HCT116 (cell line): Measurements from ENCODE around the gene CNTNAP2. TPM values are rescaled to one million over a fixed set of nuclear protein-coding genes. Genes with fewer than 3 reads are reported as not detected.

Source experiments
- ATAC-seq: fragments of 200-7000 bp; cut with Tn5 transposase; 2 replicates; pipeline ENCODE4 v1.9.1; 2020; ENCODE audit warnings: mild to moderate bottlenecking, moderate library complexity
- BruUV-seq: library from RNA; stranded (reverse); fragments of 400-500 nt; replicated peaks from 2 replicates; lab custom pipeline; 2021; lab: Mats Ljungman, UMichigan
- CTCF ChIA-PET: fragments of 300-600 bp; sonication (Branson Sonifier 250); formaldehyde crosslinking; loops from one replicate; lab custom pipeline; 2021; ENCODE audit warnings: antibody characterized with exemption; lab: Charles Lee
- POLR2A ChIA-PET: fragments of 300-600, 350-600 bp; sonication (Branson Sonifier 250); formaldehyde crosslinking; loops from one replicate; lab custom pipeline; 2021; ENCODE audit warnings: antibody characterized with exemption; lab: Charles Lee
- RAD21 ChIA-PET, 2 experiments: fragments of 300-600 bp; sonication (Branson Sonifier 250); formaldehyde crosslinking; loops; one replicate each; lab custom pipeline; 2023; ENCODE audit warnings: low total read pairs in 2 of 2; ENCODE audit not compliant: uncharacterized antibody in 2 of 2, unreplicated experiment in 2 of 2, low non-redundant PET in 1 of 2; lab: Charles Lee
- DNase-seq: peaks from one replicate; pipeline ENCODE4 v3.0.0-alpha.2; 2010; ENCODE audit warnings: low read depth, low spot score
- H2AFZ ChIP-seq: fragments of 200-600 bp; shearing (Covaris generic), sonication (generic); 2 replicates; pipeline ENCODE4 v1.6.1; 2017; ENCODE audit warnings: low read depth, mixed run types, mixed read lengths, antibody characterized with exemption, low read length; ENCODE audit not compliant: poor library complexity, severe bottlenecking
- H3K27ac ChIP-seq: 2 replicates; pipeline ENCODE4 v1.5.1; 2012; ENCODE audit warnings: low read depth, low read length
- H3K27me3 ChIP-seq: fragments of 200-600 bp; sonication (generic); 2 replicates; pipeline ENCODE4 v1.6.1; 2016; ENCODE audit warnings: mixed run types, low read length, mixed read lengths; ENCODE audit not compliant: insufficient read depth
- H3K36me3 ChIP-seq, 2 experiments: fragments of 200-500 bp in 1 of 2; fragments of 200-600 bp in 1 of 2; sonication (Bioruptor generic) in 1 of 2; sonication (generic) in 1 of 2; 2 replicates each; pipeline versions ENCODE4 v1.5.1 to v1.6.1; 2014 to 2016; ENCODE audit warnings: low read length in 2 of 2, inconsistent platforms in 1 of 2, mixed read lengths in 1 of 2, mixed run types in 1 of 2; ENCODE audit not compliant: insufficient read depth in 2 of 2, control insufficient read depth in 1 of 2
- H3K4me1 ChIP-seq, 2 experiments: fragments of 200-600 bp in 1 of 2; sonication (generic) in 1 of 2; 2 replicates each; pipeline versions ENCODE4 v1.5.1 to v1.6.1; 2012 to 2017; ENCODE audit warnings: low read length in 2 of 2, inconsistent platforms in 1 of 2, mild to moderate bottlenecking in 1 of 2, mixed read lengths in 1 of 2, mixed run types in 1 of 2, moderate library complexity in 1 of 2; ENCODE audit not compliant: insufficient read depth in 2 of 2, control insufficient read depth in 1 of 2
- H3K4me2 ChIP-seq: fragments of 200-600 bp; sonication (generic); 2 replicates; pipeline ENCODE4 v1.6.1; 2017; ENCODE audit warnings: mixed run types, low read length, mixed read lengths
- H3K4me3 ChIP-seq, 2 experiments: fragments of 200-600 bp in 1 of 2; sonication (generic) in 1 of 2; replicated peaks in 1 of 2; 2 replicates each; pipeline ENCODE4 v1.5.1; 2011 to 2016; ENCODE audit warnings: low read length in 2 of 2, control low read depth in 1 of 2, low read depth in 1 of 2, mild to moderate bottlenecking in 1 of 2, mixed read lengths in 1 of 2, mixed run types in 1 of 2
- H3K79me2 ChIP-seq: fragments of 200-600 bp; sonication (generic); 2 replicates; pipeline ENCODE4 v1.6.1; 2017; ENCODE audit warnings: mild to moderate bottlenecking, mixed run types, low read length, moderate library complexity, mixed read lengths; ENCODE audit not compliant: insufficient read depth
- H3K9ac ChIP-seq: fragments of 200-600 bp; sonication (generic); 2 replicates; pipeline ENCODE4 v1.6.1; 2016; ENCODE audit warnings: low read length, mixed read lengths
- H3K9me2 ChIP-seq: fragments of 200-600 bp; sonication (generic), shearing (Covaris generic); 2 replicates; pipeline ENCODE4 v1.6.1; 2017; ENCODE audit warnings: mixed run types, mild to moderate bottlenecking, moderate library complexity; ENCODE audit not compliant: insufficient read depth
- H3K9me3 ChIP-seq, 2 experiments: fragments of 200-500 bp in 1 of 2; fragments of 200-600 bp in 1 of 2; sonication (Bioruptor generic) in 1 of 2; sonication (generic) in 1 of 2; 2 replicates each; pipeline ENCODE4 v1.6.1; 2014 to 2017; ENCODE audit warnings: low read length in 2 of 2, mixed read lengths in 2 of 2, inconsistent platforms in 1 of 2, low read depth in 1 of 2, mild to moderate bottlenecking in 1 of 2, mixed run types in 1 of 2, moderate library complexity in 1 of 2; ENCODE audit not compliant: control insufficient read depth in 1 of 2, insufficient read depth in 1 of 2
- H4K20me1 ChIP-seq: fragments of 200-600 bp; sonication (generic), shearing (Covaris generic); 2 replicates; pipeline ENCODE4 v1.6.1; 2017; ENCODE audit warnings: mixed run types, mild to moderate bottlenecking, moderate library complexity; ENCODE audit not compliant: insufficient read depth
- ATF3 ChIP-seq: IDR thresholded peaks from 2 replicates; pipeline ENCODE4 v1.6.1; 2012
- CEBPB ChIP-seq: IDR thresholded peaks from 2 replicates; pipeline ENCODE4 v1.6.1; 2012; ENCODE audit warnings: low read depth
- CTCF ChIP-seq, 3 experiments: fragments of 200-600 bp in 1 of 3; sonication (generic) in 1 of 3; IDR thresholded peaks in 2 of 3; conservative IDR thresholded peaks in 1 of 3; 2 replicates each; pipeline ENCODE4 v1.5.1; 2012 to 2017; ENCODE audit warnings: low read depth in 2 of 3, low read length in 2 of 3, antibody characterized with exemption in 1 of 3, borderline replicate concordance in 1 of 3, control low read depth in 1 of 3, mild to moderate bottlenecking in 1 of 3, mixed read lengths in 1 of 3, mixed run types in 1 of 3, moderate library complexity in 1 of 3; ENCODE audit not compliant: insufficient read depth in 1 of 3
- ELF1 ChIP-seq: IDR thresholded peaks from 2 replicates; pipeline ENCODE4 v1.6.1; 2012; ENCODE audit warnings: low read depth, borderline replicate concordance
- EZH2phosphoT487 ChIP-seq: fragments of 200-600 bp; IDR thresholded peaks from 2 replicates; pipeline ENCODE4 v1.6.1; 2018; ENCODE audit warnings: antibody characterized with exemption, borderline replicate concordance
- FOSL1 ChIP-seq: IDR thresholded peaks from 2 replicates; pipeline ENCODE4 v1.6.1; 2012; ENCODE audit warnings: low read depth
- POLR2A ChIP-seq: IDR thresholded peaks from 2 replicates; pipeline ENCODE4 v1.7.0; 2011; ENCODE audit warnings: borderline replicate concordance; ENCODE audit not compliant: insufficient read depth, insufficient read length; ENCODE audit errors: extremely low read depth
- SRF ChIP-seq: IDR thresholded peaks from 2 replicates; pipeline ENCODE4 v1.6.1; 2012; ENCODE audit warnings: low read depth
- TCF7L2 ChIP-seq: IDR thresholded peaks from 2 replicates; pipeline ENCODE4 v1.7.0; 2011; ENCODE audit warnings: borderline replicate concordance, inconsistent platforms; ENCODE audit not compliant: insufficient read depth, insufficient read length; ENCODE audit errors: extremely low read depth
- ZNF274 ChIP-seq: fragments of 200-500 bp; sonication (Bioruptor generic); IDR thresholded peaks from 2 replicates; pipeline ENCODE4 v1.6.1; 2014; ENCODE audit warnings: mild to moderate bottlenecking, low read depth, low read length, inconsistent platforms
- intact Hi-C: fragments of 100-400 bp; cut with micrococcal nuclease; formaldehyde crosslinking; loops from 2 replicates; pipeline ENCODE4 v1.10.0; 2022
- total RNA-seq: library from RNA; stranded (reverse); gene quantifications from one replicate; pipeline ENCODE4 v1.2.1, GENCODE V29; 2021; ENCODE audit not compliant: unreplicated experiment
- TF ChIP-seq, protein P1 (sequence below): IDR thresholded peaks from 2 replicates; pipeline ENCODE4 v1.6.1; 2011; ENCODE audit warnings: mild to moderate bottlenecking, low read length, moderate library complexity; ENCODE audit not compliant: insufficient replicate concordance; ENCODE audit errors: extremely low read depth
- TF ChIP-seq, protein P2 (sequence below): IDR thresholded peaks from 2 replicates; pipeline ENCODE4 v1.6.1; 2012

CNTNAP2 gene
- total RNA-seq, 1 experiment from 2014 or later, result 0.37 TPM

- no peaks in the 10 kb centered on the region for H3K36me3 ChIP-seq
- no peaks in the 10 kb centered on the region for H3K79me2 ChIP-seq
- intact Hi-C loops, result no loop called here
- no TSS peak for BruUV-seq
- TF ChIP-seq EZH2phosphoT487 (no peak), SRF (no peak), FOSL1 (no peak), CEBPB (no peak), CTCF (IDR thresholded peaks at IDR 0.05 in 2 of 3, conservative IDR thresholded peaks at IDR 0.05 in 1 of 3; ENCODE audit: borderline replicate concordance in 1 of 3, insufficient read depth in 1 of 3, low read depth in 2 of 3, low read length in 2 of 3) (no peak), ZNF274 (no peak), ATF3 (no peak), ELF1 (no peak), POLR2A (no peak), TCF7L2 (no peak)
- TF ChIP-seq, protein P1, sequence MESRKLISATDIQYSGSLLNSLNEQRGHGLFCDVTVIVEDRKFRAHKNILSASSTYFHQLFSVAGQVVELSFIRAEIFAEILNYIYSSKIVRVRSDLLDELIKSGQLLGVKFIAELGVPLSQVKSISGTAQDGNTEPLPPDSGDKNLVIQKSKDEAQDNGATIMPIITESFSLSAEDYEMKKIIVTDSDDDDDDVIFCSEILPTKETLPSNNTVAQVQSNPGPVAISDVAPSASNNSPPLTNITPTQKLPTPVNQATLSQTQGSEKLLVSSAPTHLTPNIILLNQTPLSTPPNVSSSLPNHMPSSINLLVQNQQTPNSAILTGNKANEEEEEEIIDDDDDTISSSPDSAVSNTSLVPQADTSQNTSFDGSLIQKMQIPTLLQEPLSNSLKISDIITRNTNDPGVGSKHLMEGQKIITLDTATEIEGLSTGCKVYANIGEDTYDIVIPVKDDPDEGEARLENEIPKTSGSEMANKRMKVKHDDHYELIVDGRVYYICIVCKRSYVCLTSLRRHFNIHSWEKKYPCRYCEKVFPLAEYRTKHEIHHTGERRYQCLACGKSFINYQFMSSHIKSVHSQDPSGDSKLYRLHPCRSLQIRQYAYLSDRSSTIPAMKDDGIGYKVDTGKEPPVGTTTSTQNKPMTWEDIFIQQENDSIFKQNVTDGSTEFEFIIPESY, result no peak
- TF ChIP-seq, protein P2, sequence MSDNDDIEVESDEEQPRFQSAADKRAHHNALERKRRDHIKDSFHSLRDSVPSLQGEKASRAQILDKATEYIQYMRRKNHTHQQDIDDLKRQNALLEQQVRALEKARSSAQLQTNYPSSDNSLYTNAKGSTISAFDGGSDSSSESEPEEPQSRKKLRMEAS, result no peak
- H3K4me3 ChIP-seq, result no peak overlapping the region
- ChIA-PET RAD21 (no interaction called here), POLR2A (no interaction called here), CTCF (no interaction called here)
- H3K4me1 ChIP-seq, result no peaks in the 10 kb centered on the region
- H3K9me3 ChIP-seq, result peaks cover 9 to 15% of the 10 kb centered on the region in 2 experiments; a peak in 2 of 4 replicates
- no peak overlapping the region for H3K27ac ChIP-seq
- H3K9ac ChIP-seq, result no peak overlapping the region
- no peak for ATAC-seq
- H3K27me3 ChIP-seq, result no peaks in the 10 kb centered on the region
- H2AFZ ChIP-seq, result no peak overlapping the region
- no peak for DNase-seq
- no peak overlapping the region for H3K4me2 ChIP-seq
- no peaks in the 10 kb centered on the region for H3K9me2 ChIP-seq
- no peaks in the 10 kb centered on the region for H4K20me1 ChIP-seq
Observed at GRCh38 chr7:147151661-147152060, 1035.1 kb downstream of the CNTNAP2 start.
